PFSK-1 (cell line): ENCODE measurements around the gene COPS3.
A peak's percentile ranks its signal among the peaks of the same experiment; 100 is the strongest.

Experiments used
- FOXP2 ChIP-seq: optimal IDR thresholded peaks from 2 replicates; pipeline ENCODE3; 2011; ENCODE audit warnings: borderline replicate concordance, control low read depth, inconsistent platforms; ENCODE audit not compliant: insufficient read depth; ENCODE audit errors: extremely low read length, extremely low read depth
- POLR2AphosphoS5 ChIP-seq: IDR thresholded peaks from 2 replicates; pipeline ENCODE4 v1.6.1; 2012; ENCODE audit warnings: low read depth, mild to moderate bottlenecking, control low read depth, low read length, moderate library complexity
- TAF1 ChIP-seq: IDR thresholded peaks from 2 replicates; pipeline ENCODE4 v1.6.1; 2012; ENCODE audit warnings: low read length, control low read depth, borderline replicate concordance; ENCODE audit not compliant: insufficient read depth
- TF ChIP-seq, protein P1 (sequence below), 2 experiments: IDR thresholded peaks; 2 replicates each; pipeline versions ENCODE4 v1.6.1 to v1.8.0; 2011 to 2012; ENCODE audit warnings: low read depth in 2 of 2, low read length in 2 of 2, control low read depth in 1 of 2, inconsistent platforms in 1 of 2, mild to moderate bottlenecking in 1 of 2, moderate library complexity in 1 of 2; ENCODE audit not compliant: insufficient read depth in 1 of 2

DNA sequence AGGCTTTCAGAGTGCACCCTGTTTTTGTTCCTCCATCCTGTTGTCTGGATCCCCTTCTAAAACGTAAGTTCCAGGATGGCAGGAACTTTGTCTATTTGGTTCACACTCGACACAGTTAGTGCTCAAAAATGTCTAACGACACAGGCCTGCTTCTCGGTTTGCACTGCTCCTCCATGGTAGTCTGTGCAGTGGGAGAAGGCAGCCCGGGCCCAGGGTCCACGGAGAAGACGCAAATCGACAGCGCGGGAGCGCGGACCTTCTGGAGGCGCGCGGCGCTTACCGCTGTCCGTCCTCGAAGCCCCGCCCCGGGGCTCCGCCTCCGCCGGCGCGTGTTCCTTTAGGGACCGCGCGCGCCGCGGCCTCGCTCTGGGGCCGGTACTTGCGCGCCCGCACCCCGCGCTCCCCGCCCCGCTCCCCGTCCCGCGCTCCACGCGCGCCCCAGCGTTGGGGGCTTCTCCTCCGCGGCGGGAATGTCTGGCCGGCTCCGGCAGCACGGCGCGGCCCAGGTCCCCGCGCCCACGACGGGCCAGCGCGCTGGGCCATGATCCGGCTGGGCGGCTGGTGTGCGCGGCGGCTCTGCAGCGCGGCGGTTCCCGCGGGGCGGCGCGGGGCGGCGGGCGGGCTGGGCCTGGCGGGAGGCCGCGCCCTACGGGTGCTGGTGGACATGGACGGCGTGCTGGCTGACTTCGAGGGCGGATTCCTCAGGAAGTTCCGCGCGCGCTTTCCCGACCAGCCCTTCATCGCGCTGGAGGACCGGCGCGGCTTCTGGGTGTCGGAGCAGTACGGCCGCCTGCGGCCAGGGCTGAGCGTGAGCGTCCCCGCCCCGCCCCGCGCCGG, 22.2 kb upstream of the COPS3 start, which contains the start of gene NT5M:
- peak; percentile 65; the same call in 1 of the 2 replicates for TF ChIP-seq POLR2AphosphoS5
- no peak for TF ChIP-seq TAF1
- TF ChIP-seq, protein P1, sequence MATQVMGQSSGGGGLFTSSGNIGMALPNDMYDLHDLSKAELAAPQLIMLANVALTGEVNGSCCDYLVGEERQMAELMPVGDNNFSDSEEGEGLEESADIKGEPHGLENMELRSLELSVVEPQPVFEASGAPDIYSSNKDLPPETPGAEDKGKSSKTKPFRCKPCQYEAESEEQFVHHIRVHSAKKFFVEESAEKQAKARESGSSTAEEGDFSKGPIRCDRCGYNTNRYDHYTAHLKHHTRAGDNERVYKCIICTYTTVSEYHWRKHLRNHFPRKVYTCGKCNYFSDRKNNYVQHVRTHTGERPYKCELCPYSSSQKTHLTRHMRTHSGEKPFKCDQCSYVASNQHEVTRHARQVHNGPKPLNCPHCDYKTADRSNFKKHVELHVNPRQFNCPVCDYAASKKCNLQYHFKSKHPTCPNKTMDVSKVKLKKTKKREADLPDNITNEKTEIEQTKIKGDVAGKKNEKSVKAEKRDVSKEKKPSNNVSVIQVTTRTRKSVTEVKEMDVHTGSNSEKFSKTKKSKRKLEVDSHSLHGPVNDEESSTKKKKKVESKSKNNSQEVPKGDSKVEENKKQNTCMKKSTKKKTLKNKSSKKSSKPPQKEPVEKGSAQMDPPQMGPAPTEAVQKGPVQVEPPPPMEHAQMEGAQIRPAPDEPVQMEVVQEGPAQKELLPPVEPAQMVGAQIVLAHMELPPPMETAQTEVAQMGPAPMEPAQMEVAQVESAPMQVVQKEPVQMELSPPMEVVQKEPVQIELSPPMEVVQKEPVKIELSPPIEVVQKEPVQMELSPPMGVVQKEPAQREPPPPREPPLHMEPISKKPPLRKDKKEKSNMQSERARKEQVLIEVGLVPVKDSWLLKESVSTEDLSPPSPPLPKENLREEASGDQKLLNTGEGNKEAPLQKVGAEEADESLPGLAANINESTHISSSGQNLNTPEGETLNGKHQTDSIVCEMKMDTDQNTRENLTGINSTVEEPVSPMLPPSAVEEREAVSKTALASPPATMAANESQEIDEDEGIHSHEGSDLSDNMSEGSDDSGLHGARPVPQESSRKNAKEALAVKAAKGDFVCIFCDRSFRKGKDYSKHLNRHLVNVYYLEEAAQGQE (IDR thresholded peaks at IDR 0.05; ENCODE audit: insufficient read depth in 1 of 2, low read depth in 2 of 2, low read length in 2 of 2): no peak
- peak; percentile 12 for TF ChIP-seq FOXP2
